Measurements from ENCODE around the gene CSNK1E.

CSNK1E gene

GRCh38 chr22:38286915-38287669 lies 30.1 kb downstream of the CSNK1E start:
- H3K9me3 ChIP-seq (ENCODE audit: insufficient read depth, low read depth, low read length) = no peaks in the 10 kb centered on the region
- H3K4me1 ChIP-seq (ENCODE audit: insufficient read depth, low read length, poor library complexity, severe bottlenecking) = no peaks in the 10 kb centered on the region
- no peak overlapping the region for H3K4me2 ChIP-seq (ENCODE audit: low read depth, low read length, poor library complexity, severe bottlenecking)
- H3K4me3 ChIP-seq (ENCODE audit: low read length, poor library complexity, severe bottlenecking) = no peak overlapping the region
- H3K79me2 ChIP-seq (ENCODE audit: insufficient read depth, low read length) = no peaks in the 10 kb centered on the region
- H4K20me1 ChIP-seq (ENCODE audit: insufficient read depth, low read length, poor library complexity, severe bottlenecking) = no peaks in the 10 kb centered on the region
- no peak overlapping the region for H2AFZ ChIP-seq (ENCODE audit: low read length)
- no peaks in the 10 kb centered on the region for H3K27me3 ChIP-seq (ENCODE audit: insufficient read depth, low read length, poor library complexity, severe bottlenecking)
- no peaks in the 10 kb centered on the region for H3K9me2 ChIP-seq (replicated peaks; ENCODE audit: low read depth, low read length)
- no peak overlapping the region for H3K9ac ChIP-seq (ENCODE audit: low read depth, low read length, poor library complexity, severe bottlenecking)
- H3F3A ChIP-seq (ENCODE audit: low read depth) = no peaks in the 10 kb centered on the region
- TF ChIP-seq EZH2phosphoT487 (IDR thresholded peaks at IDR 0.05; ENCODE audit: borderline replicate concordance) (no peak), CTCF (conservative IDR thresholded peaks at IDR 0.05; ENCODE audit: low read length) (no peak)
- peaks cover 11% of the 10 kb centered on the region; the same call in 1 of the 2 replicates for H3K36me3 ChIP-seq (ENCODE audit: insufficient read depth, low read length)

GRCh38 chr22:38285018-38285417 lies 32.2 kb downstream of the CSNK1E start:
- Histone ChIP-seq H3K4me3 (ENCODE audit: low read length, poor library complexity, severe bottlenecking) (no peak overlapping the region), H3K27me3 (ENCODE audit: insufficient read depth, low read length, poor library complexity, severe bottlenecking) (no peaks in the 10 kb centered on the region), H3K9me2 (replicated peaks; ENCODE audit: low read depth, low read length) (no peaks in the 10 kb centered on the region), H3K4me1 (ENCODE audit: insufficient read depth, low read length, poor library complexity, severe bottlenecking) (no peaks in the 10 kb centered on the region), H3K79me2 (ENCODE audit: insufficient read depth, low read length) (no peaks in the 10 kb centered on the region), H2AFZ (ENCODE audit: low read length) (no peak overlapping the region), H3K9ac (ENCODE audit: low read depth, low read length, poor library complexity, severe bottlenecking) (no peak overlapping the region), H3K36me3 (ENCODE audit: insufficient read depth, low read length) (peaks cover 2% of the 10 kb centered on the region; the same call in 1 of the 2 replicates), H3F3A (ENCODE audit: low read depth) (no peaks in the 10 kb centered on the region), H4K20me1 (ENCODE audit: insufficient read depth, low read length, poor library complexity, severe bottlenecking) (no peaks in the 10 kb centered on the region), H3K9me3 (ENCODE audit: insufficient read depth, low read depth, low read length) (no peaks in the 10 kb centered on the region), H3K4me2 (ENCODE audit: low read depth, low read length, poor library complexity, severe bottlenecking) (no peak overlapping the region)
- TF ChIP-seq EZH2phosphoT487 (IDR thresholded peaks at IDR 0.05; ENCODE audit: borderline replicate concordance) (no peak), CTCF (conservative IDR thresholded peaks at IDR 0.05; ENCODE audit: low read length) (no peak)

GRCh38 chr22:38284042-38284402 lies 33.2 kb downstream of the CSNK1E start:
- H2AFZ ChIP-seq (ENCODE audit: low read length) = no peak overlapping the region
- no peak overlapping the region for H3K9ac ChIP-seq (ENCODE audit: low read depth, low read length, poor library complexity, severe bottlenecking)
- H3K4me1 ChIP-seq (ENCODE audit: insufficient read depth, low read length, poor library complexity, severe bottlenecking) = no peaks in the 10 kb centered on the region
- H3F3A ChIP-seq (ENCODE audit: low read depth) = no peaks in the 10 kb centered on the region
- H3K9me3 ChIP-seq (ENCODE audit: insufficient read depth, low read depth, low read length) = no peaks in the 10 kb centered on the region
- H3K27me3 ChIP-seq (ENCODE audit: insufficient read depth, low read length, poor library complexity, severe bottlenecking) = no peaks in the 10 kb centered on the region
- TF ChIP-seq EZH2phosphoT487 (IDR thresholded peaks at IDR 0.05; ENCODE audit: borderline replicate concordance) (no peak), CTCF (conservative IDR thresholded peaks at IDR 0.05; ENCODE audit: low read length) (no peak)
- H4K20me1 ChIP-seq (ENCODE audit: insufficient read depth, low read length, poor library complexity, severe bottlenecking) = no peaks in the 10 kb centered on the region
- no peak overlapping the region for H3K4me3 ChIP-seq (ENCODE audit: low read length, poor library complexity, severe bottlenecking)
- H3K9me2 ChIP-seq (replicated peaks; ENCODE audit: low read depth, low read length) = no peaks in the 10 kb centered on the region
- no peaks in the 10 kb centered on the region for H3K36me3 ChIP-seq (ENCODE audit: insufficient read depth, low read length)
- H3K79me2 ChIP-seq (ENCODE audit: insufficient read depth, low read length) = no peaks in the 10 kb centered on the region
- no peak overlapping the region for H3K4me2 ChIP-seq (ENCODE audit: low read depth, low read length, poor library complexity, severe bottlenecking)

Data from Loucy (cell line).